HG03097 (cell line): ENCODE data around the gene SUSD4.

Experiments used
- ATAC-seq: cut with Tn5 transposase; IDR thresholded peaks from one replicate; pipeline ENCODE4 v1.9.1; 2021; ENCODE audit not compliant: unreplicated experiment, low FRiP score

SUSD4 gene

DNA sequence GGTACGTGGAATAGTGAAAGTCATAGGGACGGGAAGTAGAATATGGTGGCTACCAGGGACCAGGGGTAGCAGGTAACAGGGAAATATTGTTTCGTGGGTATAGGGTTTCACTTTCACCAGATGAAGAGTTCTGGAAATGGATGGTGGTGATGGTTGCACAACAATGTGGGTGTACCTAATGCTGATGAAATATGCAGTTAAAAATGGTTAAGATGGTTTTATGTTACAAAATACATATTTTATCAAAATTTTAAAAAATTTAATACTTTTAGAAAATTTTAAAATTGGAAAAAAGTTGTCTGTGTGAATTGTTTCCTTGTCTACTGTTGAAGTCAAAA lies 165.4 kb downstream of the SUSD4 start:
- no peak for ATAC-seq

DNA sequence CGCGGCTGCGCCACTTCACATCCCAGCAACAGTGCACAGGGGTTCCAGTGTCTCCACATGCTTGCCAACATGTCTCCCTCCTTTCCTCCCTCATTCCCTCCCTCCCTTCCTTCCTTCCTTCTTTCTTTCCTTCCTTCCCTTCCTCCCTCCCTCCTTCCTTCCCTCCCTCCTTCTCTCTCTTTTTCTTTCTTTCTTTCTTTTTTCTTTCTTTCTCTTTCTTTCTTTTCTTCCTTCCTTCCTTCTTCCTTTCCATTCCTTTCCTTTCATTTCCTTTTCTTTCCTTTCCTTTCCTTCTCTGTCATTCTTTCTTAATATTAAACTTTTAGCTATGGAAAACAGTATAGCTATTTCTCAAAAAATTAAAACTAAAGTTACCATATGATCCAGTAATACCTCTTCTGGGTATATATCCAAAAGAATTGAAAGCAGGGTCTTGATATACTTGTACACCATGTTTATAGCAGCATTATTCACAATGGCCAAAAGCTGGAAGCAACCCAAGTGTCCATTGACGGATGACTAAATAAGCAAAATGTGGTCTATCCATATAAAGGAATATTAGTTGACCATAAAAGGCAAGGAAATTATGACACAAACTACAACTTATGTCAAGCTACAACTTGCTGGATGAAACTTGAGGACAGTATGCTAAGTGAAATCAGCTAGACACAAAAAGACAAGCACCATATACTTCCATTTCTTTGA lies 165.9 kb downstream of the SUSD4 start:
- no peak for ATAC-seq

- no peak for ATAC-seq
Measured at GRCh38 chr1:223189903-223190724, 173.9 kb downstream of the SUSD4 start.

- ATAC-seq: no peak
Measured at GRCh38 chr1:223189525-223189902, 174.5 kb downstream of the SUSD4 start.

- ATAC-seq: no peak
Measured at GRCh38 chr1:223188618-223189356, 175.2 kb downstream of the SUSD4 start.

GRCh38 chr1:223186800-223187199 lies 177.2 kb downstream of the SUSD4 start:
- no peak for ATAC-seq

DNA sequence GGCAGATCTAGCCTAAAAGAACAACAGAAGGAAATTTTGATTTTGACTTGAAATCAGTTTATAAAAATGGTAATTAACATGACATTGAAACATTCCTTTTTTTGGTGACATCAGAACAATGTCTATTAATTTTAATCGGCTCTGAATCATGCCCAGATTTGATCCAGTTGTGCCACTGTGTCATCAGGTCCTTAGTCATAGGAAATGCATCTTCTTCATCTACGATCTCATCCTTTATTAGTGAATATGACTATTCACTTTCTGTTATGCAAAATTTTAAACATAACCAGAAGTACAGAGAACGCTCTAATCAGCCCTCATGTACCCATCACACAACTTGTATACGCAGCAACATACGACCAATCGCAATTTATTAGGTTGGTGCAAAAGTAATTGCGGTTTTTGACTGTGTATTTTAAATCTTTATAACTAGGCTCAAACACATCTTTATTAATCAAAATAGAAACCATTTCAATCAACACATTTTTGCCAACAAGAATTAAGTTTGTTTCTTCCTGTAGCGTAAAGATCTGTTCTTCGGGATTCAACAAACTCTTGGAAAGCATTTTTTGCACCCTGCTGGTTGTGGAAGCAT lies 180.6 kb downstream of the SUSD4 start:
- no peak for ATAC-seq

DNA sequence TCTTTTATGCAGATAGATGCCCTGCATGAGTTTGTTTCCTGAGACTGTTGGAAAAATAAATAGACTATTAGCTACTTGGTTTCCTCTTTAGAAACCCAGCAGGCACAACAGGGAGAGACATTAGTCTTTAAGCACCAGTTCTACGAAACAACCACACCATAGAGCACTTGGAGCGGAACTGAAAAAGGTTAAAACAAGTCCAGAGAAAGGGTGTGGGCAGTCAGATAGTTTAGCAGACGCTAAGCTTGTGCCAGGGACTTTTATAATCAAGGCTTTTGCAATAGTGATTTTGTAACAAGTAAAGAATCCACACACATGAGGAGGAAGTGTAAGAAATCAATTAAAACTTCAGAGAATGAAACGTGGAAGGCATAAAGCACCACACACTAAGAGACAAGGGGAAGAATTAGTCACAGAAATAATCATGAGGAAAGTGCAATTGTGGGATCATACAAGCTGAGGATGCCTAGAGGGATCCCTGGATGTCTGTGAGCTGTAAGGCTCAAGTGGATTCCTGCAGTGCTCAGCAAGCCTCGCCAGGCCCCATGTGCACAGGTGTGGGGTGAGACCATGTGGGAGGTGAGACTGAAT lies 183.2 kb downstream of the SUSD4 start:
- ATAC-seq: no peak

DNA sequence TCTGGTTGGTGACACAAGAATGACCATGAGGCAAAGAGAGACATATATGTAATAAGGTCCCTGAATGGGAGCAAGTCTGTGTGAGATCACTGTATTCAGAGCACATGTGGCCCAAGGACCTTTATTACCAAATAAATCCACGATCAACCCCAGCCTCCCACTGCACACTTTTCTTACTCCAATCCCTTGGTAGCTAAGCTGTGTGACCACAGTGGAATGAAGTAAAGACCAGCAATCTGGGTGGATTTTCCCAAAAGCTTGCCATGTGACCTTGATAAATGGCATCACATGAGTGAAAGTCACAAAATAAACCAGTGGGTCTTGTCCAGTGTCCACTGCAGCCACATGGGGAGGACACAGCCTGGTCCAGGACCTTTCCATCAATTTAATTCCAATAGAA lies 184.2 kb downstream of the SUSD4 start:
- ATAC-seq: no peak

GRCh38 chr1:223179280-223179679 lies 184.7 kb downstream of the SUSD4 start:
- no peak for ATAC-seq

- ATAC-seq: no peak
Measured at GRCh38 chr1:223177681-223178080, 186.3 kb downstream of the SUSD4 start.

DNA sequence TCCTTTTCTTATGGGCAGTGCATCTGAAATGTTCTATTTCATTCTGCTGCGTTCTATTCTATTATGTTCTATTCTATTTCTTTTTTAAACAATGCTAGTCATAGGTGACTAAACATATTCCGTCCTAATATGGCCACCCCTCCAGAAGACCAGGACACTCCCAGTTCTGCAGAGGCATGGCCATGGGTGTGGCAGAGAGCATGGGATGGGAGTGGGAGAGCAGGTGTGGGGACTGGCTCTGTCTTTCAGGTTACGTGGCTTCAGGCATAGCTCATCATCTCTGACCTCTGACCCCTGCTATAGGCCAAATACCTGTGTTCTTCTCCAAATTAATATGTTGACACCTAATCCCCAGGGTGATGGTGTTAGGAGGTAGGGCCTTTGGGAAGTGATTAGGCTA lies 187.5 kb downstream of the SUSD4 start:
- no peak for ATAC-seq

GRCh38 chr1:223175633-223176032 lies 188.3 kb downstream of the SUSD4 start:
- no peak for ATAC-seq

- ATAC-seq: no peak
Measured at GRCh38 chr1:223175032-223175431, 188.9 kb downstream of the SUSD4 start.
